OCI-LY7 (cell line): ENCODE results near the gene MYBBP1A. TPM values are rescaled to one million over a fixed set of nuclear protein-coding genes. Genes with fewer than 3 reads are reported as not detected.

Experiments
- BruUV-seq: library from RNA; stranded (reverse); fragments of 400-500 nt; replicated peaks from 2 replicates; lab custom pipeline; 2021; lab: Mats Ljungman, UMichigan
- CTCF ChIA-PET: fragments of 300-600 bp; sonication (Branson Sonifier 250); formaldehyde crosslinking; loops from one replicate; lab custom pipeline; 2022; ENCODE audit warnings: antibody characterized with exemption; ENCODE audit not compliant: unreplicated experiment; lab: Charles Lee
- POLR2A ChIA-PET: fragments of 300-600 bp; sonication (Branson Sonifier 250); formaldehyde crosslinking; loops from one replicate; lab custom pipeline; 2022; ENCODE audit warnings: antibody characterized with exemption; lab: Charles Lee
- DNase-seq: peaks from one replicate; pipeline ENCODE4 v3.0.0-alpha.2; 2015; ENCODE audit warnings: low spot score
- H2AFZ ChIP-seq: fragments of 200-600 bp; sonication (generic), shearing (Covaris generic); 2 replicates; pipeline ENCODE4 v1.6.1; 2014; ENCODE audit warnings: mild to moderate bottlenecking, antibody characterized with exemption, low read length, moderate library complexity
- H3K27ac ChIP-seq: fragments of 200-600 bp; sonication (generic); 2 replicates; pipeline ENCODE4 v1.5.1; 2014; ENCODE audit warnings: mixed run types, low read depth, mild to moderate bottlenecking, moderate library complexity, low read length, inconsistent platforms; ENCODE audit not compliant: poor library complexity, severe bottlenecking
- H3K36me3 ChIP-seq: fragments of 200-600 bp; sonication (generic); 2 replicates; pipeline ENCODE4 v1.6.1; 2014; ENCODE audit warnings: mild to moderate bottlenecking, antibody characterized with exemption, low read length, moderate library complexity, mixed read lengths; ENCODE audit not compliant: insufficient read depth
- H3K4me1 ChIP-seq: fragments of 200-600 bp; sonication (generic); 2 replicates; pipeline ENCODE4 v1.5.1; 2014; ENCODE audit warnings: mild to moderate bottlenecking, low read length; ENCODE audit not compliant: insufficient read depth, poor library complexity, severe bottlenecking
- H3K4me2 ChIP-seq: fragments of 200-600 bp; sonication (generic); 2 replicates; pipeline ENCODE4 v1.6.1; 2014; ENCODE audit warnings: mild to moderate bottlenecking, low read length
- H3K4me3 ChIP-seq: fragments of 200-600 bp; sonication (generic); 2 replicates; pipeline ENCODE4 v1.5.1; 2014; ENCODE audit warnings: mild to moderate bottlenecking, low read depth, low read length; ENCODE audit not compliant: poor library complexity, severe bottlenecking
- H3K79me2 ChIP-seq: fragments of 200-600 bp; sonication (generic); 2 replicates; pipeline ENCODE4 v1.6.1; 2016; ENCODE audit warnings: low read depth, mild to moderate bottlenecking, low read length, moderate library complexity, mixed read lengths; ENCODE audit not compliant: insufficient read depth
- H3K9me2 ChIP-seq: fragments of 200-600 bp; sonication (generic); 2 replicates; pipeline ENCODE4 v1.6.1; 2016; ENCODE audit warnings: mild to moderate bottlenecking, low read length, mixed read lengths; ENCODE audit not compliant: insufficient read depth
- H3K9me3 ChIP-seq: fragments of 200-600 bp; sonication (generic); 2 replicates; pipeline ENCODE4 v1.6.1; 2014; ENCODE audit warnings: mild to moderate bottlenecking, mixed run types, low read length, mixed read lengths
- H4K20me1 ChIP-seq: fragments of 200-600 bp; sonication (generic); 2 replicates; pipeline ENCODE4 v1.6.1; 2014; ENCODE audit warnings: mild to moderate bottlenecking, antibody characterized with exemption, low read length, moderate library complexity, mixed read lengths; ENCODE audit not compliant: insufficient read depth
- CTCF ChIP-seq: fragments of 200-600 bp; sonication (generic); conservative IDR thresholded peaks from 2 replicates; pipeline ENCODE4 v1.5.1; 2014; ENCODE audit warnings: mild to moderate bottlenecking, antibody characterized with exemption, low read length, moderate library complexity, mixed read lengths
- EZH2phosphoT487 ChIP-seq: fragments of 200-600 bp; sonication (generic); IDR thresholded peaks from 2 replicates; pipeline ENCODE4 v1.6.1; 2018; ENCODE audit warnings: low read depth, borderline replicate concordance, mild to moderate bottlenecking, mixed run types, antibody characterized with exemption, low read length, moderate library complexity, mixed read lengths
- intact Hi-C: fragments of 100-400 bp; cut with micrococcal nuclease; formaldehyde crosslinking; loops from one replicate; pipeline ENCODE4 v1.10.0; 2022; ENCODE audit not compliant: unreplicated experiment
- total RNA-seq, 2 experiments: library from RNA; depleted of rRNA in 1 of 2; stranded (reverse); fragments of >200 nt in 1 of 2; shearing (Covaris generic) in 1 of 2; gene quantifications; 2 replicates each; pipeline ENCODE4 v1.2.3, GENCODE V29; 2014 to 2022

The MYBBP1A gene
- total RNA-seq, 2 experiments from 2014 or later: 131 to 142 TPM

GRCh38 chr17:4497101-4497824 is 57.9 kb downstream of the MYBBP1A start:
- peak; percentile 69 for DNase-seq
- no TSS peak for BruUV-seq
- POLR2A ChIA-PET: interaction anchor here (0.6 kb wide), 1 partner anchor 502 kb away, joined by 3 read pairs; no protein-coding TSS in a partner anchor

GRCh38 chr17:4492721-4493561 is 62.2 kb downstream of the MYBBP1A start:
- H3K79me2 ChIP-seq: no peaks in the 10 kb centered on the region
- TF ChIP-seq EZH2phosphoT487 (no peak), CTCF (no peak)
- H3K9me2 ChIP-seq: no peaks in the 10 kb centered on the region
- peaks cover 40% of the 10 kb centered on the region for H3K4me1 ChIP-seq
- H3K36me3 ChIP-seq: no peaks in the 10 kb centered on the region
- H3K4me3 ChIP-seq: peak overlapping the region; percentile 37
- H3K27ac ChIP-seq: peak overlapping the region; percentile 56
- H2AFZ ChIP-seq: no peak overlapping the region
- intact Hi-C loops: no loop called here
- no peaks in the 10 kb centered on the region for H3K9me3 ChIP-seq
- ChIA-PET POLR2A (no interaction called here), CTCF (no interaction called here)
- H3K4me2 ChIP-seq: peak overlapping the region; percentile 53
- no TSS peak for BruUV-seq
- no peaks in the 10 kb centered on the region for H4K20me1 ChIP-seq
- peak; percentile 66 for DNase-seq

More at GRCh38 chr17:4497101-4497824, 57.9 kb downstream of the MYBBP1A start:
- H3K27ac ChIP-seq: peak overlapping the region; percentile 26
- no peaks in the 10 kb centered on the region for H3K79me2 ChIP-seq
- no peak overlapping the region for H2AFZ ChIP-seq
- CTCF ChIA-PET: no interaction called here
- H3K4me3 ChIP-seq: peak overlapping the region; percentile 13
- no peaks in the 10 kb centered on the region for H3K9me3 ChIP-seq
- intact Hi-C loops: loop anchor here (1.0 kb wide), 1 partner anchor 77 kb away; no protein-coding TSS in a partner anchor
- TF ChIP-seq CTCF: no peak
- no peak for TF ChIP-seq EZH2phosphoT487
- H3K9me2 ChIP-seq: no peaks in the 10 kb centered on the region
- peak overlapping the region; percentile 54 for H3K4me2 ChIP-seq
- no peaks in the 10 kb centered on the region for H4K20me1 ChIP-seq
- H3K4me1 ChIP-seq: peaks cover 54% of the 10 kb centered on the region
- H3K36me3 ChIP-seq: no peaks in the 10 kb centered on the region
